ENCODE results near the gene MAF.

Gene MAF

GRCh38 chr16:79600638-79601091 is at the start of gene MAF:
Gene MAF, minus strand, starts transcription at chr16:79600737. Its CDS starts 835 bp downstream, at chr16:79599902.
- H3K27me3 ChIP-seq (ENCODE audit: control insufficient read depth, insufficient read depth, low read length): peaks cover 21% of the 10 kb centered on the region
- H3K27ac ChIP-seq (ENCODE audit: low read depth, low read length): no peak within 1 kb of the TSS
- no peaks in the 10 kb centered on the region for H3K36me3 ChIP-seq (ENCODE audit: control insufficient read depth, insufficient read depth, low read length)
- 0 out of 2 replicates have a peak, but pooled peaks cover 2% of the 10 kb centered on the region for H3K4me1 ChIP-seq (ENCODE audit: control insufficient read depth, insufficient read depth, low read length)
- H3K9ac ChIP-seq (ENCODE audit: low read length): peak within 1 kb of the TSS; percentile 56
- no peaks in the 10 kb centered on the region for H3K9me3 ChIP-seq (ENCODE audit: control insufficient read depth, insufficient read depth, low read depth, low read length)
- peak within 1 kb of the TSS; percentile 77 for H3K4me3 ChIP-seq (ENCODE audit: low read depth, low read length)

GRCh38 chr16:79648826-79649225 is 48.3 kb upstream of the MAF start:
- H3K27me3 ChIP-seq (ENCODE audit: control insufficient read depth, insufficient read depth, low read length): no peaks in the 10 kb centered on the region
- no peaks in the 10 kb centered on the region for H3K9me3 ChIP-seq (ENCODE audit: control insufficient read depth, insufficient read depth, low read depth, low read length)
- no peak overlapping the region for H3K9ac ChIP-seq (ENCODE audit: low read length)
- H3K36me3 ChIP-seq (ENCODE audit: control insufficient read depth, insufficient read depth, low read length): no peaks in the 10 kb centered on the region
- H3K4me1 ChIP-seq (ENCODE audit: control insufficient read depth, insufficient read depth, low read length): no peaks in the 10 kb centered on the region
- no peak overlapping the region for H3K4me3 ChIP-seq (ENCODE audit: low read depth, low read length)
- no peak overlapping the region for H3K27ac ChIP-seq (ENCODE audit: low read depth, low read length)

- H3K27ac ChIP-seq (ENCODE audit: low read depth, low read length): no peak overlapping the region
- H3K9ac ChIP-seq (ENCODE audit: low read length): no peak overlapping the region
- no peaks in the 10 kb centered on the region for H3K36me3 ChIP-seq (ENCODE audit: control insufficient read depth, insufficient read depth, low read length)
- no peaks in the 10 kb centered on the region for H3K27me3 ChIP-seq (ENCODE audit: control insufficient read depth, insufficient read depth, low read length)
- no peaks in the 10 kb centered on the region for H3K4me1 ChIP-seq (ENCODE audit: control insufficient read depth, insufficient read depth, low read length)
- no peaks in the 10 kb centered on the region for H3K9me3 ChIP-seq (ENCODE audit: control insufficient read depth, insufficient read depth, low read depth, low read length)
- no peak overlapping the region for H3K4me3 ChIP-seq (ENCODE audit: low read depth, low read length)
Observed at GRCh38 chr16:79647586-79647985, 47.0 kb upstream of the MAF start.

GRCh38 chr16:79645701-79646100 is 45.2 kb upstream of the MAF start:
- no peak overlapping the region for H3K27ac ChIP-seq (ENCODE audit: low read depth, low read length)
- no peaks in the 10 kb centered on the region for H3K9me3 ChIP-seq (ENCODE audit: control insufficient read depth, insufficient read depth, low read depth, low read length)

GRCh38 chr16:79644971-79645667 is 44.6 kb upstream of the MAF start:
- Histone ChIP-seq H3K9ac (ENCODE audit: low read length) (no peak overlapping the region), H3K4me3 (ENCODE audit: low read depth, low read length) (no peak overlapping the region), H3K36me3 (ENCODE audit: control insufficient read depth, insufficient read depth, low read length) (no peaks in the 10 kb centered on the region), H3K27me3 (ENCODE audit: control insufficient read depth, insufficient read depth, low read length) (no peaks in the 10 kb centered on the region), H3K4me1 (ENCODE audit: control insufficient read depth, insufficient read depth, low read length) (no peaks in the 10 kb centered on the region), H3K27ac (ENCODE audit: low read depth, low read length) (no peak overlapping the region), H3K9me3 (ENCODE audit: control insufficient read depth, insufficient read depth, low read depth, low read length) (no peaks in the 10 kb centered on the region)

More at GRCh38 chr16:79645701-79646100, 45.2 kb upstream of the MAF start:
- Histone ChIP-seq H3K9ac (ENCODE audit: low read length) (no peak overlapping the region), H3K4me3 (ENCODE audit: low read depth, low read length) (no peak overlapping the region), H3K36me3 (ENCODE audit: control insufficient read depth, insufficient read depth, low read length) (no peaks in the 10 kb centered on the region), H3K27me3 (ENCODE audit: control insufficient read depth, insufficient read depth, low read length) (no peaks in the 10 kb centered on the region), H3K4me1 (ENCODE audit: control insufficient read depth, insufficient read depth, low read length) (no peaks in the 10 kb centered on the region)

GRCh38 chr16:79642652-79643051 is 42.1 kb upstream of the MAF start:
- Histone ChIP-seq H3K27ac (ENCODE audit: low read depth, low read length) (no peak overlapping the region), H3K4me3 (ENCODE audit: low read depth, low read length) (no peak overlapping the region), H3K9ac (ENCODE audit: low read length) (no peak overlapping the region), H3K9me3 (ENCODE audit: control insufficient read depth, insufficient read depth, low read depth, low read length) (no peaks in the 10 kb centered on the region), H3K4me1 (ENCODE audit: control insufficient read depth, insufficient read depth, low read length) (no peaks in the 10 kb centered on the region), H3K27me3 (ENCODE audit: control insufficient read depth, insufficient read depth, low read length) (no peaks in the 10 kb centered on the region), H3K36me3 (ENCODE audit: control insufficient read depth, insufficient read depth, low read length) (no peaks in the 10 kb centered on the region)

GRCh38 chr16:79640513-79641360 is 40.2 kb upstream of the MAF start:
- Histone ChIP-seq H3K9me3 (ENCODE audit: control insufficient read depth, insufficient read depth, low read depth, low read length) (no peaks in the 10 kb centered on the region), H3K4me3 (ENCODE audit: low read depth, low read length) (no peak overlapping the region), H3K9ac (ENCODE audit: low read length) (no peak overlapping the region), H3K27ac (ENCODE audit: low read depth, low read length) (no peak overlapping the region), H3K27me3 (ENCODE audit: control insufficient read depth, insufficient read depth, low read length) (no peaks in the 10 kb centered on the region), H3K36me3 (ENCODE audit: control insufficient read depth, insufficient read depth, low read length) (no peaks in the 10 kb centered on the region), H3K4me1 (ENCODE audit: control insufficient read depth, insufficient read depth, low read length) (no peaks in the 10 kb centered on the region)

GRCh38 chr16:79639576-79640311 is 39.2 kb upstream of the MAF start:
- Histone ChIP-seq H3K9ac (ENCODE audit: low read length) (no peak overlapping the region), H3K9me3 (ENCODE audit: control insufficient read depth, insufficient read depth, low read depth, low read length) (no peaks in the 10 kb centered on the region), H3K36me3 (ENCODE audit: control insufficient read depth, insufficient read depth, low read length) (no peaks in the 10 kb centered on the region), H3K4me3 (ENCODE audit: low read depth, low read length) (no peak overlapping the region), H3K4me1 (ENCODE audit: control insufficient read depth, insufficient read depth, low read length) (no peaks in the 10 kb centered on the region), H3K27ac (ENCODE audit: low read depth, low read length) (no peak overlapping the region), H3K27me3 (ENCODE audit: control insufficient read depth, insufficient read depth, low read length) (no peaks in the 10 kb centered on the region)

GRCh38 chr16:79638386-79638785 is 37.8 kb upstream of the MAF start:
- Histone ChIP-seq H3K4me1 (ENCODE audit: control insufficient read depth, insufficient read depth, low read length) (no peaks in the 10 kb centered on the region), H3K36me3 (ENCODE audit: control insufficient read depth, insufficient read depth, low read length) (no peaks in the 10 kb centered on the region), H3K4me3 (ENCODE audit: low read depth, low read length) (no peak overlapping the region), H3K9me3 (ENCODE audit: control insufficient read depth, insufficient read depth, low read depth, low read length) (no peaks in the 10 kb centered on the region), H3K9ac (ENCODE audit: low read length) (no peak overlapping the region), H3K27ac (ENCODE audit: low read depth, low read length) (no peak overlapping the region), H3K27me3 (ENCODE audit: control insufficient read depth, insufficient read depth, low read length) (no peaks in the 10 kb centered on the region)

GRCh38 chr16:79635488-79635887 is 35.0 kb upstream of the MAF start:
- Histone ChIP-seq H3K4me3 (ENCODE audit: low read depth, low read length) (no peak overlapping the region), H3K4me1 (ENCODE audit: control insufficient read depth, insufficient read depth, low read length) (no peaks in the 10 kb centered on the region), H3K27me3 (ENCODE audit: control insufficient read depth, insufficient read depth, low read length) (no peaks in the 10 kb centered on the region), H3K9me3 (ENCODE audit: control insufficient read depth, insufficient read depth, low read depth, low read length) (no peaks in the 10 kb centered on the region), H3K27ac (ENCODE audit: low read depth, low read length) (no peak overlapping the region), H3K9ac (ENCODE audit: low read length) (no peak overlapping the region), H3K36me3 (ENCODE audit: control insufficient read depth, insufficient read depth, low read length) (no peaks in the 10 kb centered on the region)

GRCh38 chr16:79634298-79634697 is 33.8 kb upstream of the MAF start:
- H3K36me3 ChIP-seq (ENCODE audit: control insufficient read depth, insufficient read depth, low read length): no peaks in the 10 kb centered on the region
- no peaks in the 10 kb centered on the region for H3K27me3 ChIP-seq (ENCODE audit: control insufficient read depth, insufficient read depth, low read length)
- H3K27ac ChIP-seq (ENCODE audit: low read depth, low read length): no peak overlapping the region
- no peaks in the 10 kb centered on the region for H3K4me1 ChIP-seq (ENCODE audit: control insufficient read depth, insufficient read depth, low read length)
- no peak overlapping the region for H3K4me3 ChIP-seq (ENCODE audit: low read depth, low read length)
- H3K9ac ChIP-seq (ENCODE audit: low read length): no peak overlapping the region
- no peaks in the 10 kb centered on the region for H3K9me3 ChIP-seq (ENCODE audit: control insufficient read depth, insufficient read depth, low read depth, low read length)

Measured in HUES6 (cell line).